BLaER1 (cell line): ENCODE results near the gene EMP2.

Experiments
- H3K27ac ChIP-seq: shearing (Covaris generic); formaldehyde crosslinking; 2 replicates; pipeline ENCODE4 v1.8.1; 2022
- H3K27me3 ChIP-seq: shearing (Covaris generic); formaldehyde crosslinking; 2 replicates; pipeline ENCODE4 v1.8.1; 2022
- H3K36me3 ChIP-seq: shearing (Covaris generic); formaldehyde crosslinking; 2 replicates; pipeline ENCODE4 v1.8.1; 2022
- H3K4me1 ChIP-seq: shearing (Covaris generic); formaldehyde crosslinking; 2 replicates; pipeline ENCODE4 v1.8.1; 2022
- H3K4me2 ChIP-seq: shearing (Covaris generic); formaldehyde crosslinking; 2 replicates; pipeline ENCODE4 v1.8.1; 2022
- H3K4me3 ChIP-seq: shearing (Covaris generic); formaldehyde crosslinking; 2 replicates; pipeline ENCODE4 v1.8.1; 2022
- H3K9ac ChIP-seq: shearing (Covaris generic); formaldehyde crosslinking; 2 replicates; pipeline ENCODE4 v1.8.1; 2022
- H3K9me3 ChIP-seq: shearing (Covaris generic); formaldehyde crosslinking; 2 replicates; pipeline ENCODE4 v1.8.1; 2022
- H4K20me1 ChIP-seq: shearing (Covaris generic); formaldehyde crosslinking; 2 replicates; pipeline ENCODE4 v1.8.1; 2022
- Cebpa-rat ChIP-seq: shearing (Covaris generic); IDR thresholded peaks from 2 replicates; pipeline ENCODE4 v1.8.1; 2022

Gene EMP2

DNA sequence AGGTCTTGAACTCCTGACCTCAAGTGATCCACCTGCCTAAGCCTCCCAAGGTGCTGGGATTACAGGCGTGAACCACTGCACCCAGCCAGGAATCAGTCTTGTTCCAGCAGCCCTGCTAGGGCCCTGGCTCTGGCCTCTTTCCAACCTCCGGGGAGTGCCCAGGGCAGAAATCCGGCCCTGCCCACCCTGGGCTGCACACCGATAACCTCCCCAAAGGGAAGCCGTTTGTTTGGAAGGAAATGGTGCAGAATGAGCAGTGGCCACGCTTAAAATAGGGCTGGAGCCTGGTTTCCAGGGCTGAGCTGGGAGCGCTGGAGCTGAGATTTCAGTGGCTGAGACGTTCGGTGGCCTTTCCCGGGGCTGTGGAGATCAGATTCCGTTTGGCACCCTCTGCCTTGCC, 17.8 kb upstream of the EMP2 start:
- Histone ChIP-seq H3K9me3 (no peaks in the 10 kb centered on the region), H3K36me3 (no peaks in the 10 kb centered on the region), H3K9ac (no peak overlapping the region), H3K4me3 (no peak overlapping the region), H3K4me1 (peaks cover 61% of the 10 kb centered on the region), H3K27ac (peak overlapping the region; percentile 15; the same call in 1 of the 2 replicates), H4K20me1 (no peaks in the 10 kb centered on the region), H3K4me2 (peak overlapping the region; percentile 55), H3K27me3 (no peaks in the 10 kb centered on the region)
- no peak for TF ChIP-seq Cebpa-rat

DNA sequence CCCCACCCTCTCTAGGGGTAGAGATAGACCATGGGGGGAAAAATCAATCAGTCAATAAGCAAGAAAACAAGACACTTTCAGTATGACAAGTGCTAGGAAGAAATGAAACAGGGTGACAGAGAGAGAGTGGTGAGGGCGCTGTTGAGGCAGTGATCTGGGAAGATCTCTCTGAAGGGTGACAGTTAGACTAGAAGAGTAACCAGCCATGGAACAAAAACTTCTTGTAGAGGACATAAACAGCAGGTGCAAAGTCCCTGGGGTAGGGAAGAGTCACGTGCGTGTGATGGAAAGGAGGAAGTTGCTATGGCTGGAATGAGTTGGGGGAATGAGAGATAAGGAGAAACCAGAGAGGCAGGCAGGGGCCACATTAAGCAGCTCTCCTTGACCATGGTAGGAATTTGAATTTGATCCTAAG, 16.8 kb upstream of the EMP2 start:
- peak overlapping the region; percentile 55 for H3K4me2 ChIP-seq
- H3K4me3 ChIP-seq = no peak overlapping the region
- H3K27ac ChIP-seq = peak overlapping the region; percentile 57; the same call in 1 of the 2 replicates
- no peaks in the 10 kb centered on the region for H3K36me3 ChIP-seq
- H4K20me1 ChIP-seq = no peaks in the 10 kb centered on the region
- peaks cover 61% of the 10 kb centered on the region for H3K4me1 ChIP-seq
- no peaks in the 10 kb centered on the region for H3K27me3 ChIP-seq
- no peaks in the 10 kb centered on the region for H3K9me3 ChIP-seq
- H3K9ac ChIP-seq = no peak overlapping the region
- no peak for TF ChIP-seq Cebpa-rat

DNA sequence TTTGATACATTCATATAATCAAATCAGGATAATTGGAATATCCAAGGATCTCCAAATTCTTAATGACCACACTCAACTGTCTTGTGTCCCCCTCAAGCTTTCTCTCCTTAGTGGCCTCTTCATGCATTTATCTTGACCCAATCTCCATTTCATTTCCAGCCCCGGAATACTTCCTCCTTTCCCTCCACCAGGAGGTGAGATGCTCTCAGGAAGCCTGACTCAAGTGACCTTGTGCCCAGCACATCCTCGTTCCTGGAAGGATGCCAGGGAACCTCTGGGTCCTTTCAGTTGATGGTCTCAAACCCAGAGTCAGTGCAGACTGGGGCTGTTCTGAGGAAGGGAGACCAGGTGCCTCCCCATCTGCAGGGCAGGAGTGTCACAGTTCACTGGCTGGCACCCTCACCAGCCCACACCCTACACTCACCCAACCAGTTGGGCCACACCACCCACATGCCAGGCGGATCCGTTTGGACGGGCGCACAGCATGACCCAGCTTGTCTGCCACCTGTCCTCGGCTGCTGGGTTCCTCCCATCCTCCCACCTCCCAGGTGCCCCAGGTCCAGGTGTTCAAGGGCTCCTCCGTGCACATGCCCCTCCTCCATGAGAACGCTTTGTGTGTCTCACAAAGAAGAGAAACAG, 14.0 kb upstream of the EMP2 start:
- TF ChIP-seq Cebpa-rat = no peak
- Histone ChIP-seq H3K27me3 (no peaks in the 10 kb centered on the region), H3K36me3 (no peaks in the 10 kb centered on the region), H4K20me1 (no peaks in the 10 kb centered on the region), H3K9ac (no peak overlapping the region), H3K4me1 (peaks cover 53% of the 10 kb centered on the region), H3K9me3 (no peaks in the 10 kb centered on the region), H3K4me2 (peak overlapping the region; percentile 55), H3K27ac (peak overlapping the region; percentile 44; the same call in 1 of the 2 replicates), H3K4me3 (no peak overlapping the region)

DNA sequence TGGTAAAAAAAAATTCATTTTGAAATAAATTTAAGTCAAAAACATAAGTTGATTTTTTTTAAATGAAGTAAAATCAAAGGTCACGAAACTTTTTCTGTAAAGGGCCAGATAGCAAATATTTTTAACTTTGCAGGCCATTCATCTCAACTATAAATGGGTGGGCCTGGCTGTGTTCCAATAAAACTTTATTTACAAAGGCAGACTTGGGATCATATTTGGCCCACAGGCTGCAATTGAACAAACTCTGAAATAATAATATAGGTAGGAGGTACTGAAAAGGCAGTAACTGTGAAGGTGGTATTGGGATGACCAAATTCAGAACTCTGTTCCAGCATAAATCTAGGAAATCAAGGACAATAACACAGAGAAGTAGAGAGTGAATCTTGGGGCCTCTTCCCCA, 12.2 kb upstream of the EMP2 start:
- H3K36me3 ChIP-seq = no peaks in the 10 kb centered on the region
- no peak overlapping the region for H3K4me2 ChIP-seq
- no peaks in the 10 kb centered on the region for H4K20me1 ChIP-seq
- peaks cover 48% of the 10 kb centered on the region for H3K4me1 ChIP-seq
- no peak overlapping the region for H3K27ac ChIP-seq
- TF ChIP-seq Cebpa-rat = no peak
- no peak overlapping the region for H3K9ac ChIP-seq
- H3K9me3 ChIP-seq = no peaks in the 10 kb centered on the region
- H3K27me3 ChIP-seq = no peaks in the 10 kb centered on the region
- H3K4me3 ChIP-seq = no peak overlapping the region

DNA sequence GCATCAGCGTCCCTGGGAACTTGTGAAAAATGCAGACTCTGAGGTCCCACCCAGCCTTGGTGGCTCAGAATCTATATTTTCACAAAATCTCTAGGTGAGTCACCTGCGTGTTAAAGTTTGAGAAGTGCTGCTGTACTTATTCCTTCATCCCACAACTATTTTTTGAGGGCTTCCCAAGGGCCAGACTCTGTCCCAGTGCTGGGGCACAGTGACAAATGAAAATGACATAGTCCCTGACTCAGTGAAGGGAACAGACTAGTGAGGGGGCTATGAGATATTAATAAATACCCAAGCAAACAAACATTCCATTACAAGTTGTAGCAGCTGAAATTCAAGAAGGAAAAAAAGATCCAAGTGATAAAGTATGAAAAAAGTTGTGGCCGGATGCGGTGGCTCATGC, 9.9 kb upstream of the EMP2 start:
- H3K36me3 ChIP-seq = no peaks in the 10 kb centered on the region
- H3K27ac ChIP-seq = no peak overlapping the region
- H3K4me1 ChIP-seq = peaks cover 25% of the 10 kb centered on the region
- no peaks in the 10 kb centered on the region for H4K20me1 ChIP-seq
- no peak overlapping the region for H3K4me3 ChIP-seq
- TF ChIP-seq Cebpa-rat = no peak
- no peaks in the 10 kb centered on the region for H3K27me3 ChIP-seq
- H3K9me3 ChIP-seq = no peaks in the 10 kb centered on the region
- H3K9ac ChIP-seq = no peak overlapping the region
- H3K4me2 ChIP-seq = no peak overlapping the region

DNA sequence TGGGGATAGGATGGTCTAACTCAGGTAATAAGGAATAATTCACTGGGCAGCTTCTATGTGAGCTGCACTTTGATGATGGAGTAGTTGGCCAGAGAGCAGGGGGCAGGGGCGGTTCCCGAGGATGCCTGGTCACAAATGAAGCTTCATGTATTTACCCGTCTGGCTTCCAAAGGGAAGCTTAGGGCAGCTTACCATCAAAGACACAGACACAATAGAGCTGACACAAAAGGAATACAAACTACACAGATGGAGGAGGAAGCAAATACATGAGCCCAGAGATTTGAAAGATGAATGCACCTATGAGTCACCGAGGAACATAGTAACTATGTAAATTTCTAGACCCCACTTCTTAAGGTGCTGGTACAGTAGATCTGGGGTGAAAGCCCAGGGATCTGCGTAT, 8.7 kb upstream of the EMP2 start:
- no peak overlapping the region for H3K27ac ChIP-seq
- no peak for TF ChIP-seq Cebpa-rat
- H3K9ac ChIP-seq = no peak overlapping the region
- H3K4me2 ChIP-seq = peak overlapping the region; percentile 45
- no peaks in the 10 kb centered on the region for H3K27me3 ChIP-seq
- no peaks in the 10 kb centered on the region for H3K9me3 ChIP-seq
- no peak overlapping the region for H3K4me3 ChIP-seq
- peaks cover 13% of the 10 kb centered on the region for H3K4me1 ChIP-seq
- H3K36me3 ChIP-seq = no peaks in the 10 kb centered on the region
- no peaks in the 10 kb centered on the region for H4K20me1 ChIP-seq

DNA sequence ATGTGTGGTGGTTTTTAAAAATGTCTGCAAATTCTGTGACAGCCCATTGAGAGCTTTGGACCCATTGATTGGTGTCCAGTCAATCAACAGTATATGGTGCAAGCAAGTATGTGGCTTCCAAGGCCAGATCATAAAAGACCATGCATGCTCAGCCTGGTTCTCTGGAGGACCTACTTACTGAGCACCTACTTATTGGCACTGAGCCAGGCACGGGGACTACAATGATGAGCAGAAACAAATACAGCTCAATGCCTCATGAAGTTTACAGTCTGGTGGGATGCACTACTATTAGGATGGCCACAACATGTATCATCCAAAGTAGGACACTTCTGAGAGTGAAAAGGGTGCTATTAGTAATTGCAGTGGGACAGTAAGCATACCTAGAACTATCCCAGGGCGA, 7.2 kb upstream of the EMP2 start:
- Histone ChIP-seq H3K9me3 (no peaks in the 10 kb centered on the region), H3K27ac (no peak overlapping the region), H3K4me1 (peaks cover 13% of the 10 kb centered on the region), H3K4me3 (no peak overlapping the region), H3K27me3 (peaks cover 3% of the 10 kb centered on the region; the same call in 1 of the 2 replicates), H4K20me1 (no peaks in the 10 kb centered on the region), H3K36me3 (no peaks in the 10 kb centered on the region), H3K9ac (no peak overlapping the region), H3K4me2 (no peak overlapping the region)
- no peak for TF ChIP-seq Cebpa-rat

DNA sequence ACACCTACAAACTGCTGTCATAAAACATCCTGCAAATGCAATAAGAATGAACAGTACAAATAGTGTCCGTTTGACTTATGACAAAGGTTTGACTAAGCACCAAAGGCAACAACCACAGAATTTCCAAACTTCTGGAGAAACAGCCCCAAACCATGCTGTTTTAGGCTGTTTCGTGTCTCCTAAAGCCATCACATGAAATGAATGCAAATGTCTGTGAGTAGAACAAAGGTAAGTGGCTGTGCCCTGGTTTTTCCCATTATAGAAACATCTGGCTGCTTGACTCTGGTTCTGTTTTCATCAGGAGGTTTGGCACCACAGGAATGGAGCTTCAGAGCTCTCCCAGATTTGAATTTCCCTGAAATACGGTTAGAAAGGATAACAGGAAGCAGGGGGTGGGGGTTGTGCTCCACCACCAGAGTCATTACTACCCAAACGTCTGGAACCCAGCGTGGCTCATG, 4.6 kb upstream of the EMP2 start:
- no peaks in the 10 kb centered on the region for H4K20me1 ChIP-seq
- no peak overlapping the region for H3K4me3 ChIP-seq
- H3K36me3 ChIP-seq = no peaks in the 10 kb centered on the region
- H3K9me3 ChIP-seq = no peaks in the 10 kb centered on the region
- no peak overlapping the region for H3K9ac ChIP-seq
- H3K4me1 ChIP-seq = peaks cover 30% of the 10 kb centered on the region
- H3K27ac ChIP-seq = no peak overlapping the region
- no peak for TF ChIP-seq Cebpa-rat
- no peak overlapping the region for H3K4me2 ChIP-seq
- peaks cover 28% of the 10 kb centered on the region for H3K27me3 ChIP-seq

DNA sequence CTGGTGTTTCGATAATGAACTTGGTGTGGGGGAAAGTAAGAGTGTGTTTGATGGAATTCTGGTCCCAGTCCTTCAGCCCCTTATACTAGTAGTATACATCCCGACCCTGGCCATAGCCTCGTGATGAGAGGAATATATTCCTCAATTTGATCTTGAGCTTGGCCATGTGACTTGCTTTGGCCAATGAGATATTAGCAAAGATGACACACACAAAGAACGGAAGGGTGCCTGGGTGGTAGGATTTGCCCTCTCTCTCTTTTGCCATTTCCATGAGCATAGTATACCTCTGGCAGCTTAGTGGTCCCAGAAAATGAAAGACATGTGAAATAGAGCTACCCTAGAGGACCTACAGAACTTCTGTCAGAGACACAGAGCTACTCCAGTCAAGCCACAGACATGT, 2.9 kb upstream of the EMP2 start:
- H3K4me3 ChIP-seq = no peak overlapping the region
- H3K9ac ChIP-seq = no peak overlapping the region
- H3K4me2 ChIP-seq = no peak overlapping the region
- peaks cover 45% of the 10 kb centered on the region for H3K27me3 ChIP-seq
- H3K4me1 ChIP-seq = peaks cover 25% of the 10 kb centered on the region
- H3K36me3 ChIP-seq = no peaks in the 10 kb centered on the region
- H3K27ac ChIP-seq = no peak overlapping the region
- no peaks in the 10 kb centered on the region for H4K20me1 ChIP-seq
- TF ChIP-seq Cebpa-rat = no peak
- no peaks in the 10 kb centered on the region for H3K9me3 ChIP-seq

DNA sequence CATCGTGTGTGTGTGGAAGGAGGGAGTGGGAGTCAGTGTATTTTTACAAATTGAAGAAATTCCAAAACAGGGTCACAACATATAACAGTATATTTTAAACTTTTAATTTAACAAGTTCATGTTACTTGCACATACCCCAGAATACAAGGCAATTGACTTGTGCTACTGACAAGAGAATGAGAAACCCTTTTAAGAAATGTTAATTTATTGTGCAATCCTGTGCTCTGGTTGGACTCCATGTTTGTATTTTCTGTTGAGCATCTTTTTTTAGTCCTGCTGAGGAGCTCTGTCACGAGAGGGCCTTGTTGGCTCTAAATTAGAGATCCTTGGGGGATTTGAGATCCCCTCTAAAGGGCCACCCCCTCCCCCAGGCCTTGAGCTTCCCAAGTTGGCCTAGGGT, 1.1 kb upstream of the EMP2 start:
- no peaks in the 10 kb centered on the region for H3K9me3 ChIP-seq
- peaks cover 35% of the 10 kb centered on the region for H3K4me1 ChIP-seq
- no peak overlapping the region for H3K4me3 ChIP-seq
- H3K36me3 ChIP-seq = no peaks in the 10 kb centered on the region
- no peaks in the 10 kb centered on the region for H4K20me1 ChIP-seq
- H3K27me3 ChIP-seq = peaks cover 49% of the 10 kb centered on the region
- no peak overlapping the region for H3K9ac ChIP-seq
- H3K27ac ChIP-seq = no peak overlapping the region
- peak; percentile 62 for TF ChIP-seq Cebpa-rat
- no peak overlapping the region for H3K4me2 ChIP-seq

DNA sequence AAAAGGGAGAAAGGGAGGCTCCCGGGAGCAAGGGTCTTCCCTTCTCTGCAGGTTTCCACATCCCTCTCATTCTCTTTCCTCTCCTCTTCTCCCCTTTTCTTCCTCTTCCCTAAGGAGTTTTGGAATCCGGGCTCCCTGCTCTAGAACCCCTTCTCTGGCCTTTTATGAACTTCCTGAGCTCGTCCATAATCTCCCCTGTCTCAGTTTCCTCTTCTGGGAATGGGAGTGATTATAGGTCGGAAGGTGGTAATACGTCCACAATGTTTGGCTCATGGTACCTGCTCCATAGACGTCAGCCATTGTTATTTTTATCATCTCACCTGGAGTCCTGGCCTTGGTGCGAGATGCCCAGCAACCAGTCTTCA, 467 bp upstream of the EMP2 start:
- Histone ChIP-seq H4K20me1 (no peaks in the 10 kb centered on the region), H3K36me3 (no peaks in the 10 kb centered on the region), H3K4me3 (peak overlapping the region; percentile 77), H3K27ac (peak overlapping the region; percentile 39), H3K4me2 (peak overlapping the region; percentile 97), H3K9ac (peak overlapping the region; percentile 77), H3K27me3 (peaks cover 49% of the 10 kb centered on the region), H3K4me1 (peaks cover 39% of the 10 kb centered on the region), H3K9me3 (no peaks in the 10 kb centered on the region)
- no peak for TF ChIP-seq Cebpa-rat
